ENCODE measurements around the gene BTBD8. TPM values are rescaled to one million over a fixed set of nuclear protein-coding genes. Genes with fewer than 3 reads are reported as not detected.

Gene BTBD8
- total and polyA plus RNA-seq, 2 of the 4 experiments (the other 2 are of a cell fraction): 0.94 to 2.0 TPM

DNA sequence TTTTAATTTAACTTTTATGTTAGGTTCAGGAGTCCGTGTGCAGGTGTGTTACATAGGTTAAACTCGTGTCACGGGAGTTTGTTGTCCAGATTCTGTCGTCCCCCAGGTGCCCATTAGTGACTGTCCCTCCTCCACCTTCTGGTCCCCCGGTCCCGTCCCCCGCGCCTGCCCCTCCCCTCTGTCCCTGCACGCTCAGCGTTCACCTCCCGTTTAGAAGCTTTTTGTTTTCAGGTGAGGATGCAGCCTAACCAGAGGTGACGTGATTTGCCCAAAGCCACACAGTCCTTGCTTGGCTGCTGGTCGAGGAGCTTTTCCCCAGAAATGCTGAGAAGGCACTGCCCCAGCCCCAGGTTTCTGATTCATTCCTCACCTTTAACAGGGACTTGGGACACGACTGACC lies 138.4 kb downstream of the BTBD8 start:
- Histone ChIP-seq H2AFZ (replicated peaks; ENCODE audit: low read length, poor library complexity) (no peak overlapping the region), H3K56ac (ENCODE audit: extremely low read depth, insufficient read depth, low read length) (no peak overlapping the region), H3K4me3 (ENCODE audit: insufficient read depth, low read depth, low read length) (no peak overlapping the region), H4K20me1 (ENCODE audit: insufficient read depth, low read length) (no peaks in the 10 kb centered on the region), H3K18ac (ENCODE audit: low read depth, low read length) (no peak overlapping the region), H3K79me1 (ENCODE audit: low read depth in 1 of 2, low read length in 2 of 2) (no peaks in the 10 kb centered on the region), H3K27ac (ENCODE audit: insufficient read depth, low read length) (no peak overlapping the region), H4K91ac (ENCODE audit: insufficient read depth, low read depth, low read length) (no peak overlapping the region), H2BK15ac (ENCODE audit: low read depth, low read length) (no peak overlapping the region), H3K9ac (ENCODE audit: low read depth, low read length) (no peak overlapping the region), H4K8ac (ENCODE audit: low read depth in 2 of 2, low read length in 2 of 2) (no peak overlapping the region), H2BK5ac (ENCODE audit: low read depth, low read length, poor library complexity, severe bottlenecking) (no peak overlapping the region), H3K4me1 (ENCODE audit: control insufficient read depth, insufficient read depth, low read length) (no peaks in the 10 kb centered on the region), H3K9me3 (ENCODE audit: control insufficient read depth, insufficient read depth, low read length) (no peaks in the 10 kb centered on the region), H2AK9ac (replicated peaks; ENCODE audit: low read depth, low read length, poor library complexity) (no peak overlapping the region), H3K23ac (ENCODE audit: low read depth, low read length) (no peak overlapping the region), H3K4ac (ENCODE audit: low read depth, low read length) (no peak overlapping the region), H2BK120ac (ENCODE audit: low read depth, low read length) (no peak overlapping the region), H2AK5ac (ENCODE audit: low read depth, low read length) (no peak overlapping the region), H4K5ac (ENCODE audit: low read depth, low read length) (no peak overlapping the region), H2BK20ac (ENCODE audit: low read depth, low read length) (no peak overlapping the region), H3K9me1 (ENCODE audit: insufficient read depth, low read length) (no peaks in the 10 kb centered on the region), H3K27me3 (ENCODE audit: control insufficient read depth, insufficient read depth, low read length) (no peaks in the 10 kb centered on the region), H3K36me3 (ENCODE audit: control insufficient read depth, insufficient read depth, low read length) (no peaks in the 10 kb centered on the region), H3K4me2 (ENCODE audit: low read depth, low read length) (no peak overlapping the region), H3K14ac (replicated peaks; ENCODE audit: low read depth, low read length) (no peak overlapping the region)
- in situ Hi-C loops (cut with MboI; ENCODE audit: low sequenced_read_pairs) (no loop called here), intact Hi-C loops (cut with micrococcal nuclease) (no loop called here), dilution Hi-C loops (cut with HindIII; ENCODE audit: low sequenced_read_pairs, unreplicated experiment) (no loop called here)
- CTCF ChIA-PET: no interaction called here
- no peak for TF ChIP-seq POLR2A (IDR thresholded peaks at IDR 0.05; ENCODE audit: low read depth, low read length)
- TF ChIP-seq CTCF (conservative IDR thresholded peaks at IDR 0.05; ENCODE audit: low read depth, low read length): no peak
- TF ChIP-seq BHLHE40 (IDR thresholded peaks at IDR 0.05; ENCODE audit: low read depth, low read length): no peak
- no peak for TF ChIP-seq RCOR1 (IDR thresholded peaks at IDR 0.05; ENCODE audit: insufficient replicate concordance, low read length)
- no peak for TF ChIP-seq MXI1 (IDR thresholded peaks at IDR 0.05; ENCODE audit: borderline replicate concordance, low read depth, low read length)
- TF ChIP-seq RAD21 (IDR thresholded peaks at IDR 0.05; ENCODE audit: low read length): no peak
- no peak for TF ChIP-seq ELK1 (IDR thresholded peaks at IDR 0.05; ENCODE audit: borderline replicate concordance, low read depth, low read length)
- TF ChIP-seq MAFK (IDR thresholded peaks at IDR 0.05; ENCODE audit: low read depth, low read length): no peak
- TF ChIP-seq FOS (IDR thresholded peaks at IDR 0.05; ENCODE audit: low read depth, low read length): no peak
- no peak for TF ChIP-seq SMC3 (IDR thresholded peaks at IDR 0.05; ENCODE audit: low read depth, low read length)
- no peak for TF ChIP-seq MAZ (IDR thresholded peaks at IDR 0.05; ENCODE audit: borderline replicate concordance, low read depth, low read length)
- no peak for TF ChIP-seq USF2 (IDR thresholded peaks at IDR 0.05; ENCODE audit: low read depth, low read length)
- TF ChIP-seq RFX5 (IDR thresholded peaks at IDR 0.05; ENCODE audit: low read depth, low read length): no peak
- no peak for TF ChIP-seq CEBPB (IDR thresholded peaks at IDR 0.05; ENCODE audit: low read depth, low read length)
- TF ChIP-seq CHD1 (IDR thresholded peaks at IDR 0.05; ENCODE audit: low read depth, low read length): no peak
- TF ChIP-seq NFE2L2 (IDR thresholded peaks at IDR 0.05; ENCODE audit: low read depth, low read length): no peak
- no peak for DNase-seq
- no peak for ATAC-seq (ENCODE audit: low read depth)
- 81% methylated on average over 3 of the region's 14 CpGs; no CpG with 5 or more reads in 1 of the 2 experiments for WGBS, 2 experiments (ENCODE audit: extremely low coverage in 2 of 2, insufficient read length in 1 of 2)
- POLR2A ChIA-PET (ENCODE audit: unreplicated experiment): no interaction called here
- no TSS peak for BruUV-seq (replicated peaks)

All from IMR-90 (cell line).